NCI-H1436 treated with DMSO at 0.1 percent for 48 hours (cell line): ENCODE measurements around the gene TMEM200B.
"Not testable (repeated sequence)": the region's sequence is repeated elsewhere in the genome, so short reads cannot be mapped to it uniquely, and the experiment has no call there.

Source experiments
- DNase-seq: peaks from one replicate; lab custom pipeline; 2025; lab: John Stamatoyannopoulos, UW

Gene TMEM200B

GRCh38 chr1:29108041-29108440 lies 15.7 kb downstream of the TMEM200B start:
- not testable (repeated sequence) for DNase-seq

GRCh38 chr1:29105822-29106221 lies 17.9 kb downstream of the TMEM200B start:
- DNase-seq, result no peak

DNA sequence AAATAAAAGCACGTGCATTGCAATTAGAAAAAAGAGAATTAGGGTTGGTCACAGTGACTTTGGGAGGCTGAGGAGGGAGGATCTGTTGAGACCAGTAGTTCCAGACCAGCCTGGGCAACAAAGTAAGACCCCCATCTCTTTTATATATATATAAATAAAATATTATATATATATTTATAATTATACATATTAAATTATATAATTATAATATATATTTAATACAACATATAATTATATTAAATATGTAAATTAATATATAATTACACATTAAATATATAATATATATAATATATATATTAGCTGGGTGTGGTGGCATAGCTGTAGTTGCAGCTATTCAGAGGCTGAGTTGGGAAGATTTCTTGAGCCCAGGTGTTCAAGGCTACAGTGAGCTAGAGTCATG lies 23.2 kb downstream of the TMEM200B start:
- DNase-seq, result no peak

DNA sequence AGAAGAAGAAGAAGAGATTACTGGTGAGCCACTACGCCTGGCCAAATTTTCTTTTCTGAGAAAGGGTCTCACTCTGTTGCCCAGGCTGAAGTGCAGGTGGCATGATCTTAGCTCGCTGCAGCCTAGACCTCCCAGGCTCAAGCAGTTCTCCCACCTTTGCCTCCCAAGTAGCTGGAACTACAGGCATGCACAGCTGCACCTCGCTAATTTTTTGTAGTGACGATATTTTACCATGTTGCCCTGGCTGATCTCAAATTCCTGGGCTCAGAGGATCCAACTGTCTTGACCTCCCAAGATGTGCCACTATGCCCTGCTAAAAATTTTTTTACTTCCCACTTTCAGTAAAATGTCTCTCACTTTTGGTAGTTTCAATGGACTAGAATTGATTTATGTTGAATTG lies 24.4 kb downstream of the TMEM200B start:
- DNase-seq, result no peak

GRCh38 chr1:29096231-29096886 lies 27.3 kb downstream of the TMEM200B start:
- DNase-seq, result no peak

- DNase-seq, result no peak
Observed at GRCh38 chr1:29094954-29095353, 28.7 kb downstream of the TMEM200B start.

DNA sequence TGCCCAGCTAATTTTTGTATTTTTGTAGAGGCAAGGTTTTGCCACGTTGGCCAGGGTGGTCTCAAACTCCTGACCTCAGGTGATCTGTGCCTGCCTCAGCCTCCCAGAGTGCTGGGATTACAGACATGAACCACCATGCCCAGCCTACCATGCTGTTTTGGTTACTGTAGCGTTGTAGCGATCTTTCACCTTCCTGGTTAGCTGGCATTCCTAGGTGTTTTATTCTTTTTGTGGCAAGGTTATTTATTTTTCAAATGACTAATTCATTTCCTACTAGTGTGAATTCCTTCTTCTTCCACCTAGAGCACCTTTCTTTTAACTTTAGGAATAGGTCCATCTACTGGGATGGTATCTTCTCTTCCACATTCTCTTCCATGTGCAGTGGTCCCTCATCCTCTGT lies 29.3 kb downstream of the TMEM200B start:
- DNase-seq, result no peak

GRCh38 chr1:29092704-29093103 lies 31.0 kb downstream of the TMEM200B start:
- DNase-seq, result not testable (repeated sequence)

- DNase-seq, result no peak
Observed at GRCh38 chr1:29090937-29091618, 32.6 kb downstream of the TMEM200B start.

GRCh38 chr1:29084196-29084521 lies 39.5 kb downstream of the TMEM200B start:
- DNase-seq, result no peak

DNA sequence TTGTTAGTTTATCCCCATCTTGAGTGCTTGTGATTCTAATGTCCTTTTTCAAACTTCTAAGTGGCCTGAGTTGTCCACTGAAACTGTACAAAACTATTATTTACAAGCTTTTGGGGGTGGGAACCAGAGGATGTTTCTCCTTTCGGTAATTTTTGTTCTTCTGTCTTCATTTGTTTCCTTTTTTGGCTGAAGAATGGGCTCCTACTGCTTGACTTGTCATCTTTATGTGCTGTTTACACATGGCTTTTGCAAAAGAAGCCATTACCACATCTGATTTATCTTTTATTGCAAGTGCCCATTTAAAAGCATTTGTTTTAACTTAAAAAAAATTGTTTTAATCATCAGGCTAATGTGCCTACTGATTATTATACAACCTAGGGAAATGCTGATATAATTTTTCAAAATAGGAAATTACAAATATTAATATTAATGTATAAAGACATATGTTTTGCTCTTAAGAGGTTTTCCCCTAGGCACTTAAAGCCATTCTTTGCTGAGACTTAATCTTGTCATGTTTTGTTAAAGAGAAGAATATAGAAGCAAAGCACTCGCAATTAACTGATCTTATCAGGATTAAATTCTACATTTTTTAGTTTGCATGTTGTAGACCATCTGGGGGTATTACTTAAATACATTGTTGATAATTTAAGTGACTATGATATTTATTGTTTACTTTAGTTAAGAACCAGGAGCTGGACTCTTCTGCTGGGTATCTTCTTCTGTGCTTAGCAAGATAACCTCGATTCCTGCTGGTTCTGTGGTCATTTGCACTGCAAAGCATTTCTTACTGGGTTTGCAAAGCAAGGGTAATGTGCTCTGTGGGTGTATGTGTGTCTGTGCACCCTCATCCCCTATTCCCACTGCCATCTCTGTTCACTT lies 40.1 kb downstream of the TMEM200B start:
- no peak for DNase-seq

GRCh38 chr1:29082519-29082918 lies 41.2 kb downstream of the TMEM200B start:
- no peak for DNase-seq

GRCh38 chr1:29081201-29081600 lies 42.5 kb downstream of the TMEM200B start:
- DNase-seq, result no peak

GRCh38 chr1:29079916-29080629 lies 43.6 kb downstream of the TMEM200B start:
- DNase-seq, result not testable (repeated sequence)

DNA sequence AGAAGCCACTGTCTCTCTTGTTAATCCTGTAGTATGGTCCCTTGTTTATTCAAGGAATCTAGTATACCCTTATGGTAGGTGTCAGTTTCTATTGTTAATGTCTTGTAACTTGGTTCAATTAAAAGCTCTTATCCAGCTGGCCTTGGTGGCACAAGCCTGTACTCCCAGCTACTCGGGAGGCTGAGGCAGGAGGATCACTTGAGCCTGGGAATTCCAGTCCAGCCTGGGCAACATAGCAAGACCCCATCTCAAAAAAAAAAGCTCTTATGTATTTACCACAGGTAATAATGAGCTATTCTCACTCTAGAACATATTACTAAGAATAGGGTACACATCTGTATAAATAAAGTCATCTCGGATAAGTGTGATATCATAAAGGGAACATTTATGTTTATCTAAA lies 46.5 kb downstream of the TMEM200B start:
- DNase-seq, result no peak
